CD4-positive, alpha-beta T cell treated with Interleukin-2 at 100 ng/mL for 4 hours (primary cell): ENCODE results near the gene RASA4B.
A peak's percentile ranks its signal among the peaks of the same experiment; 100 is the strongest.

ENCODE experiments used
- DNase-seq: peaks from one replicate; pipeline ENCODE4 v3.0.0-alpha.2; 2020; ENCODE audit warnings: low spot score

Gene RASA4B

GRCh38 chr7:102452451-102452850, 65.1 kb downstream of the RASA4B start:
- no peak for DNase-seq

- DNase-seq: no peak
Measured at GRCh38 chr7:102451371-102452054, 66.1 kb downstream of the RASA4B start.

GRCh38 chr7:102450242-102450641, 67.3 kb downstream of the RASA4B start:
- peak; percentile 50 for DNase-seq

GRCh38 chr7:102449136-102449535, 68.4 kb downstream of the RASA4B start:
- no peak for DNase-seq

GRCh38 chr7:102447311-102447710, 70.3 kb downstream of the RASA4B start:
- no peak for DNase-seq

GRCh38 chr7:102446387-102447156, 71.0 kb downstream of the RASA4B start:
- DNase-seq: no peak

- DNase-seq: no peak
Measured at GRCh38 chr7:102445674-102446071, 71.9 kb downstream of the RASA4B start.

GRCh38 chr7:102444961-102445673, 72.5 kb downstream of the RASA4B start:
- DNase-seq: no peak

GRCh38 chr7:102439963-102440795, 77.4 kb downstream of the RASA4B start:
- no peak for DNase-seq

GRCh38 chr7:102436118-102436517, 81.5 kb downstream of the RASA4B start:
- DNase-seq: no peak

- no peak for DNase-seq
Measured at GRCh38 chr7:102434039-102434486, 83.5 kb downstream of the RASA4B start.

GRCh38 chr7:102433219-102434038, 84.1 kb downstream of the RASA4B start, which contains the start of gene ORAI2:
Gene ORAI2, plus strand, starts transcription at chr7:102433575. Its CDS starts 5,382 bp downstream, at chr7:102438957.
- DNase-seq: peak; percentile 88
